Mesenteric fat pad (tissue), 1 donor: Measurements from ENCODE around the gene PPFIA2. TPM values are rescaled to one million over a fixed set of nuclear protein-coding genes. Genes with fewer than 3 reads are reported as not detected.

Experiments
- DNase-seq: peaks from one replicate; pipeline ENCODE4 v3.0.0-alpha.2; 2020; ENCODE audit warnings: low spot score
- long read RNA-seq: library from polyadenylated mRNA; unstranded; transcript quantifications from one replicate; pipeline ENCODE4 v2.0.0, GENCODE V29; 2020
- total RNA-seq: library from RNA; stranded (reverse); fragmentation: NEBNext Ultra II Directional; extraction: Animal tissue kit (Norgen Biotek cat#: 25700); gene quantifications from one replicate; pipeline ENCODE4 v1.2.1, GENCODE V29; 2021
- donor health status: DM: yes; HTN: yes; CAD: no.

PPFIA2 gene
- total RNA-seq = 2.7 TPM
- long read RNA-seq, partial matches to known transcripts = 1 of 3 reads
- long read RNA-seq, other reads (novel, unspliced or antisense) = 2 of 3 reads

DNA sequence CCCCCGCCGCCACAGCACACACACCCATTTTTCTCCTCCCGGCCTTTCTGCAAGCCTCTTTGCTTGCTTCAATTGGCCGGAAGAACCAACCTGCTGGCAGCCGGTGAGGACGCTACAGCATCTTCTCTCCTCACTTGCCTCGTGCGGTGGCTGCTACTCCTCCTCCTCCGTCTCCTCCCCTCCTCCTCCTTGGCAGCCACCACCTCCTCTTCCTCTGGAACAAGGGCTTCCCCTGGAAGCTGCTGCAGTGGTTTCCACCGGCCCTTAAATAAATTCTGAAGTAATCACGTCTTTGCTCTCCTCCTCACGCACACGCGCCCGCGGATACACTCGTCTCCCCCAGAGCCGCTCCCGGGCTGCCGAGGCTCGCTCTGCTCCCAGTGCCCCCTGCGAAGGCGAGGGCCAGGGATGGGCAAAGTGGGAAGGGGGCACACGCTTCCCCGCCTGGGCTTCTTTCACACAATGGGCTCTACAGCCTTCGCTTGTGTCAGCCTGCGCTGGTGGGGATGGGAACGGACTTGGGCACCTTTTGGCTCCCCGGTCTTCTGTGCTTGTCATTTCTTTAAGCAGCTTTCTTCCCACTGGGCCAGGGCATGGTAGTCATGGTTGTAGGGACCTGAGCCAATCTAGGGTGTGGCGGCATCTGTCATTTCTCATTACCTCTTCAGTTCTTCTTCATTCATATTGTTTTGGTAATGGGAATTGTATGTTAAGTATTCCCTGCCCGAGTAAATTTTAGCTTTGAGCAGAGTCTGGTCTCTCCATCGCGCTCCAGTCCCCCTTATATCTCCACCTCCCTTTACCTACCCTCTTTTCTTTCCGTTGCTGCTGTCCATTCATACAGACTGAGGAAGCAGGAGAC is at the start of gene PPFIA2:
TSS of gene PPFIA2 (minus strand) at position 161 of the 862 bp plus-strand sequence.
- DNase-seq = no peak

DNA sequence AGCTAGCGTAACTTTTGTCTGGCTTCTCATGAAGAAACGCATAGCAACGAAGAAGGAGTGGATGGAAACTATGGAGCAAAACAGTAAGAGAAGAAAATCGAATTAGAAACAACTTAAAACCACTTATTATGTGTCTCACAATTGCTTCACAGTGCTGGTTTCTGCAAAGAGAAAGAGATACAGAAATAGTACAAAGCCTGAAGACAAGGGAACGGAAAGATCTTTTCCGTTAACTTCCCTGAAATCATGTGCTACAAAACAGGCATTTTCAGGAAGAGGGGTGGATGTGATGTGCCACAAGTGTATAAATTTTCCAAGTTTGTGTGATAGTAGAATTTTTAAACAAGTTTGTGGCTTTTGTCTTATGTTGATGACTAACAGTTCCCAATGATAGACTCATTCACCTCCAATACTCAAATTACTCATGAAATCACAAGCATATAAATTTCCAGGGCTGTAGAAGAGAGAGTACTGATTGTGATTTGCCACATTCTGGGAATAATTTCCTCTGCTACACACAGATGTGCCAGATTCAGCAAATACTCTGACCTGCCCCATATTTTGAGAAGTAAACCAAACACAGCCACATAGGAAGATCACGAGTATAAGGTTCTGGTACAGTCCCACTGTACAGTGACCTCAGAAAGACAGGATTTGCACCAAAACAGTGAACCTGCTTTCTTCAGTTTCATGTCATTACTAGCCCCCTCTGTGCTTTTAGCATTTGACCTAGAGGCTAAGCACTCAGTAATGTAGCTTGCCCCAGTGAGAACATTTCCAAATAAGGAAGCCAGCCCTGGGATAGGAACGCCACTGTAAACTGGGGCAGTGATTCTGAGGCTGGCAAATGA is 41.4 kb upstream of the PPFIA2 start:
- DNase-seq = no peak

DNA sequence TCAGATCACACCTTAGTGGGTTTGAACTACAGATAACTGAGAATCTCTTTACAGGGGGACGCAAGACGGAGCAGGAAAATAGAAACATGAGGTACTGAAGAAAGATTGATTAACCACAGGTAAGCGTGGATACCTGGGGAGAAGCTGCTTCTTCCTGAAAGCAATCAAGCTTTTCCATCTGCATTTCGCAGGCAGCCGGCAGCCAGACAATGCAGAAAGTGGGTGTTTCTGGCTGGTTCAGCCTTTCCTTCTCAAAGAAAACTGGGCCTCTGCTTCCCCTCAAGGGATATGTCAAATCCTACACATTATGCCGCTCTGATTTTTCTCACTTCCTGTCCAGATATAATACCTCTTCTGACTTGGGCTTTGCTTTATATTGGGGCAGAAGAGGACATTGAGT is 39.1 kb upstream of the PPFIA2 start:
- no peak for DNase-seq

DNA sequence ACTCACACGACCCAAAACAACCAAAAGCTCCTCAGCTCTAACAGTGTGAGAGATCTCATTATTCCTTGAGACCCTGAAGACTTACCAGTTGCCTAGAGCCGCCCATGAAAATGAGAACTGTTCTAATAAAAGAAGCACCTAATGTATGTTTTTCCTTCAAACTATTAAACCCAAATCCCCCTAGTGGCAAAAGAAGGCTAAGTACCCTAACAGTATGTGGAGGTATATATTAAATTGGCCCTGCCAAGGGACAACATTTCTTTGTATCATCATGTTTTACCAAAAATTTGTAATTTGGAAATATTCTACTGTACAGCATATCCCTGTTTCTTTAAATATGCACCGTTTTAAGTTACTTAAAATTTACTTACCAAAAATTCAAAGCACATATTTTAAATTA is 38.0 kb upstream of the PPFIA2 start:
- DNase-seq = no peak

DNA sequence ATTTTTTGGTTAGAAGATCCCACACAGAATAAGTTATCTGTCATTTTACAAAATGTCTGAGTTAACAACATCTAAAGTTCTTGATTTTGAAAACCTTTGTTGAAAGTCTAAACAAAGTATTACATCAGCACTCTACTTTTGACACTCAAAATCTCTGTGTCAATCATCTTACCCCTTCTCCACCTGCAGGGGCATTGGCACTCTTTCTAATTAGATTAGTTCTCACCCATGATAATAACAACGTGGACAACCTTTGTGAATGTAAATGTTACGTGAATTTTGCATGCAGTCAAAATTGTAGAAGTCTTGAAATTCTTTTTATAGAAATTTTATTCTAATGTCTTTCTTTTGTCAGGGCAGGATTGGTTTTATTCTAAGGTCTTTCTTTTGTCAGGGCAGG is 33.5 kb upstream of the PPFIA2 start:
- no peak for DNase-seq

DNA sequence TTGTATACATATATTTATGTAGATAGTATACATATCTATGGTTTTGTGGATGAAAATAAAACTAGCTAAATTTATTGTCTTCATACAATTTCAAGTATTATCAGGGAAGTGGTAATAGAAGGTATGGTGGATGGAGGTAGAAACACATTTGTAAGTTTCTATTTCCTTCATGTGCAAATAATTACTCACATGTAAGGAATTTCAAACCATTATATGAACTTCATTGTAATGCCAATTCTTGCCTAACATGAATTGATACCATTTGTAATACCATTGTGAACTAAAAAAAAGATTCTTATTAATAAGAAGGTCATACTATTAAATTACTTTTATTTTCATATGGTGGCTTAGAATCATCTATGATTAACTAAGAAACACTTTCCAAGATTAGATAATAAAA is 20.1 kb upstream of the PPFIA2 start:
- DNase-seq = no peak

DNA sequence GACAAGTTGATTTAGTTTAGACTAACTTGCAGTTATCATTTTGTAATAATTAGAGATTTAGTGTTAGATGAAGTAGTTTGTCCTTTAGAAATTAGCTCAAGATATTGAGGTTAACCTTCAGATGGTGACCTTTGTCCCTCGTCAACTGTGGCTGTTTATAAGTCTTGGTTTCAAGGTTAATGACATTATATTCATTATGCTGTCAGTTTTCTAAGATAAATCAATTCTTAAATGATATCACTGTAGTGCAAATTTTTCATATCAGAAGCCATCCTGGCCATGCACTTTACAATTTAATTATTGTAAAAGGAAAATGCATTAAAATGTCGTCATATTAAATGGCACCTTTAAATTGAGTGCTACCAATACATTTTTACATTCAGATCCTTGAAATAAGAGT is 19.6 kb upstream of the PPFIA2 start:
- no peak for DNase-seq

DNA sequence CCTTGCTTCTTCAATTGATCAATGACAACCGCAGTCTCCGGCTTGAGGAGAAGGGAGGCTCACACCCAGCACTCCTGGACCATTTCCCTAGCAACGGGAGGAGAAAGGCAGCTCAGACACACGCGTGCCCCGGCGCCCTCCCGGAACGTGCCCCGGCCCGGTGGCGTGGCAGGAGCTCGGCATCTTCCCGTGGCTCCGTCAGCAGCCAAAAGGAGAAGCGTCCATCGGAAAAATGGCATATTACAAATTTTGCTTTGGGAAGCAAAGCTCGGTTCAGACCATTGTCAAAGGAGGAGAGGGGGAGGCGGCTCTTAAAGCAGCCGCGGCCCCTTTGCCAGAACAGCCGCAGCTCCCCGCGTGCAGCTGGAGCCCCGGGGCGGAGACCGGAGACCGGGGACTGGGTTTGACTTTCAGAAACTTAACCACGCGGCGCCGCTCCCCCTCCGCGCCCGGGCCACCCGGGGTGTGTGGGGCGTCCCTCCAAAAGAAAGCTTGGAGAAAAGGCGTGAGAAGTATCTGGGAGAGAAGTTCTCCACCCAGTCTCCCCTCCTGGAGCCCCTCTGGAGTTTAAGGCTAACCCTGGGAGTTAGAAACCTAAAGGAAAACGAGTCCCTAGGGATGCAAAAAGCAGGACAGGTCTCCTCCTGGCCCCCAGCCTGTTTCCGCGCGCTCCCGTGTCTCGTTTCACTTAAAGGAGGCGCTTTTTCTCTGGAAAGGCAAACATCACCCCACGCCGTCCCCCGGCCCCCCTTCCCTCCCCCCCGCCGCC is 545 bp downstream of the PPFIA2 start:
- DNase-seq = no peak

DNA sequence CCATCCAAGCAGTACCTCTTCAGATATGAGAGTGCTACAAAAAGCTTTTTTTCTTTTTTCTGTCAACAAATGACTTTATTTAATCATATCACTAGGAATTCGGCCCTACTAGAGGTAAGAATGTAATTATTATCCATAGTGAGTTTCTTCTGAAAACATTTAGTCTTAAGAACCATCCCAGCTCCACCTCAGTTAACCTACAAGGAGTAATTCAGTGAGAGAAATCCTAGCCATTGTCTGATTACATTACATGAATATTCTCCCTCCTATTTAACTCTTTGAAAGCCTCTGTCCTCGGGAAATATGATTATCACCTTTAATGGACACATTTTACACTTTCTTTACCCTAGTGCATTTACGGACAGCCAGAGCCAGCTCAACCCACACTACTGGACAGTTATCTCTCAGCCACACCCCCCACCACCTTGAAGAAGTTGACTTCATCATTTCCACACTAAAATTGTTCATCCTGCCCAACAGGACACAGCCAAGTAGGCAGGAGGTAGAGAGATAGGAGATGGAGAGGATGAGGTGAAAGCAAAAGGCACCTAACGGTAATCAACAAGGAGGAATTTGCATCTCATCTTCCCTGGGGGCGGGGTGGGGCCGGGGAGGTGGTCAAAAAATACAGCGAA is 1.3 kb downstream of the PPFIA2 start:
- no peak for DNase-seq

DNA sequence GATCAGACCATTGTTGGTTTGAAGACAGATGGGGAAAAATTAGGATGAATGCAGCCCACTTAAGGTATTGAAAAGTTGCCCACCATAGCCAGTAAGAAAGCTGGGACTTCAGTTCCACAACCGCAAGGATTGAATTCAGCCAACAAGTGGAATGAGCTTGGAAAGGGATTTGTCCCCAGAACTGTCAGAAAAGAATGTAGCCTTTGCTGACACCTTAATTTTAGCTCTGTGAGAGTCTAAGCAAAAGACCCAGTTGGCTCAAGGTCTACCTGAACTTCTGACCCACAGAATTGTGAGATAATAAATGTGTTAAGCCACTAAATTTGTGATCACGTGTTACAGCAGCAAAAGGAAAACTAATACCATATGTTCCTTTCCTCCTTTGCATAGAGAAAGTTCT is 29.4 kb downstream of the PPFIA2 start:
- DNase-seq = no peak

DNA sequence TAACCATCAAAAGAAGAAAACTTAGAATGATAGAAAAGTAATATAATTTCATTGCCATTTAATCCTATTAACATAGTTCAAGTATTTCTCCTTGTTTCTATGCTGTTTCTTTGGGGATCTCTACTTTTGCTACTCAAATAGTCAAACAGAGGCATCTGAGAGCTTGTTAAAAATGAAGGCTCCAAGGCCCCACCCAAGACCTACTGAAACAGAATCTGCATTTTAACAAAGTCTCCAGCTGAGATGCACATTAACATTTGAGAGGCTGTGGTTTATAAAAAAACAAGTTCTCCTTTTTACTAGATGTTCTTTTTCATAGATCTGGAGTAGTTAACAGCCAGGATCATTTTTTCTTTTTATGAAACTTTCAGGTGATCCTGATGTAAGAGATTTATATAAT is 31.8 kb downstream of the PPFIA2 start:
- DNase-seq = no peak

DNA sequence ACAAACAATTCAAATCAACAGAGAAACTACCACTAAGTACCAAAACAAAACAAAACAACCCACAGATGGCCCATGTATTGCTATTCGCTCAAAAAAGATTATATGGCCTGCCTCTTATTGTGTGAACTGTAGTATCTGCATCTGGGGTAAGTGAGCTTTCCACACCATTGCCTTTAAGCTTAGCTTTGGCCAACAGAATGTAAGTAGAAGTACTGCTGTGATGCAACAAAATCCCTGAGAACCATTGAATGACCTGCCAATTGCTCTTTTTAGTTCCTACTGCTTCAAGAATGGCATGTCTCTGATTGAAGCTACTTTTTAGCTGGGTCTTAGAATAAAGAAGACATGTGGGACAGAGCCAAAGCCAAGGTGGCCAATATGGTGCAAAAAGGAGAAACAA is 32.5 kb downstream of the PPFIA2 start:
- DNase-seq = no peak

DNA sequence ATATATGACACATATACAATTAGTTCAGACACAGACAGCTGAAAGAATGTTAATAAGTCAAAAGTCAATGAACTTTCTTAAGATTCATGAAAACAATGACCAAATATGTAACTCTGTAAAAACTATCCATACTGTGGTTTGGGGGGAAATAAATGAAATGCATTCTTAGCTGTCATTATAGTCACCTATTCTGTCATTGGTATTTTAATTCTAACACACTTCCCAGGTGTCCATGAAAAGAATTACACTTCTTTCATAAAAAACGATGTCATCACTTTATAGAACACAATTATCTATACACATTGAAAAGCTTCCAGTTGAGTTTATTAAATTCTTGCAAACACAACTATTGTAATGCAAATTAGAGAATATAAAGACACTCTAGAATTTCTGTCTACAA is 35.8 kb downstream of the PPFIA2 start:
- no peak for DNase-seq

DNA sequence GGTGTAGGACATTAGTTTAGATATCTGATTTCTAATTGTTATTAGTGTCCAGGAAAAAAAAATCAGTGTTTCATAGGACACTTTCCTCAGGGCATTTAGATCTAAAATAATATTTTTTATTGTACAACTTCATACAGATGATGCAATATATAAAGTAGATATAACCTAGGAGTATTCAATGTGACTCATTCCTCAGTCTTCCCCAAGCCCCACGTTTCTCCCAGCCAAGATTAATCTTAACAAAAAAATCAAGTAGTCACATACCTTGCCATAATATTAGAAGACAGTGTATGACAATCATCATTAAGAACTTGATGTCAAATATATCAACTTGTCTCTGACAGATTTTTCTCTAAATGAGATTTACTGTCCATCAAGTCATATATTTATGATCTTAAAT is 37.1 kb downstream of the PPFIA2 start:
- DNase-seq = no peak

DNA sequence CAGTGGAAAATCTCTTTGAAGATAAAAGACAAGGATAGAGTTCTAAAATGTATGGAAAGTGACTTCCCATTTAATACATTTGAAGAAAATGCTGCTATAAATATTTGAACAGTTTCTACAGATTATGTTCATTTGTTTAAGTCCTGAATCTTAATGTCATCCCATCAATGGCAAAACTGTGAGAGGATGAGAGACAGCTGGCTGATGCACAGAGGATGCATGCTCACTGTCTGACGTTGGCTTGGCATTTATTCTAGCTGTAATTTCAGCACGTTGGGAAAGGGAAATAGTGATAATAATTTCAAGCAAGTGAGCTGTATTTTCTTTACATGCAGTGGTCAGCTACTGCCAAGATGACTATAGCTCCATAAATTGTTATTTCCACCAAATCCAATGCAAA is 40.5 kb downstream of the PPFIA2 start:
- no peak for DNase-seq

DNA sequence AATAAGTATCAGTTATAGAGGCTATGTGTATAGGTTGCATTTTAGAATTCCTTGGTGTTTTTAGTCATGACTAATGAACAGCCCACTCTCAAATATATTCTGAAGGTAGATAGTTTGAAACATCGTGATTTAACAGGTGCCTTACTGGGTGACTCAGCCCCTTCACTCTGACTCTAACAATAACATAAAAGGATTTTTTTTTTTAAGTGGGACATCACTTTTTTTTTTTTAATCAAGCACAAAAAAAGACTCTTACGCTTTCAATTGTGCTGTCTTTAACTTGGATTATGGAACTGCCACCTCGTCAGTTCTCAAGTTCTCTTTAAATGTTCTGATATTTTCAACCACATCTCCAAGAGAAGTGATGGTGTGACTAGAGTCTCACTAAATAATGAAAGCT is 46.6 kb downstream of the PPFIA2 start:
- no peak for DNase-seq

DNA sequence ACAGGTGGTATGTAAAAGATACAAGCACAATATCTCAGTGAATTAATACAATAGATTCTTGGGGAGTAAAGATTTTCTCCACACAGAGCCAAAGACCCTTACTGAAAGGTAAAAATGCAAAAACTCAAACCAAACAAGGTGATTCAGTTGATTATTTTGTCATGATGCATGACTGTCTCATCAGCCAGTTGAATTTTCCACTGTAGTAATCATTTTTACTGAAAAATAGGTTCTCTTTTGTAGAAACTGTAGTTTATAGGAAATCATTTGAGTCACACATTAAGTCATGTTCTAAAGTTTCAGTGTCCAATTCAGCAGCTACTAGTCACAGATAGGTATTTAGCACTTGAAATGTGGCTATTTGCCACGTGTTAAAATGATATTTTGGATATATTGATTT is 53.6 kb downstream of the PPFIA2 start:
- DNase-seq = no peak

DNA sequence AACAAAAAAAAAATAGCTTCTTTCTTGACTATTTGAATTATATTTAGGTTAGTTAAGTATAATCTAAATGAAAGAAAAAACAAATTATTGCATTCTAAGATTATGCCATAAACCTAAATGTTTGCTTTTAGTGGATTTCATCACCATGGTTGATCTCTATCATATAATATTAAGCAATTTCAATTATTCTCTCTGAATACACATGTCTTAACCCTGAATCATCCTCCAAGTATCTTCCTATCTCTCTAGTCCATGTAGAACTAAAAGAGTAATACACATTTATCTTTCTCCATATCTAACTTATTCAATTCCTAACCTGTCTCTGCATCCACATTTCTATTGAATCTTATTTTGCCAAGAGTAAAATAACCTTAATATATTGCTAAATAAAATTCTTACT is 59.6 kb downstream of the PPFIA2 start:
- DNase-seq = no peak

DNA sequence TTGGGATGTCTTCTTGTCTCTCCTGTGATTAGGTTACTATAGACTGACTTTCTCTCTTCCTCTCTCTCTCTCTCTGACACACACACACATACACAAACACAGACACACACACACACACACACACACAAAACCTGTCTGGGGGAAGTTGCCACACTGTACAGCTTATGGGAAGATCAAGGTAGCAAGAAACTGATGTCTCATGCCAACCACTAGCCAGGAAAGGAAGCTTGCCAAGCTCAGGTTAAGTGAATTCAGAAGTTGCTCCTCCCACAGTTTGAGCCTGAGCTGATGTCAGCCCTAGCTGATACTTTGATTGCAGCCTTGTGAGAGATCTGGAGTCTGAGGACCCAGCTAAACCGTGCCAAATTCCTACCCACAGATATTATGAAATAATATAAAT is 67.1 kb downstream of the PPFIA2 start:
- DNase-seq = no peak

DNA sequence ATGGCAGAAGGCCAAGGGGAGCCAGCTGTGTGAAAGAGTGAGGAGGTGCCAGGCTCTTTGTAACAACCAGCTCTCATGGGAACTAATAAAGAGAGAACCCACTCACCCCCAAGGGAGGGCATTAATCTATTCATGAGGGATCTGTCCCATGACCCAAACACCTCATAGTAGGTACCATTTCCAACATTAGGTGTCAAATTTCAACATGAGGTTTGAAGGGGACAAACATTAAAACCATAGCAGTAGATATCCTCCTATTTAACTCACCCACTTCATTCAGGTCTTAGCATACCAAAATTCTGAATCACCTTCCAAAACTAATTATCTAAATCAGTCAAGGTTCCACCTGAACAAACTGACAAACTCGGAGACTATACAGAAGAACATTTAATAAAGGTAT is 75.3 kb downstream of the PPFIA2 start:
- no peak for DNase-seq

DNA sequence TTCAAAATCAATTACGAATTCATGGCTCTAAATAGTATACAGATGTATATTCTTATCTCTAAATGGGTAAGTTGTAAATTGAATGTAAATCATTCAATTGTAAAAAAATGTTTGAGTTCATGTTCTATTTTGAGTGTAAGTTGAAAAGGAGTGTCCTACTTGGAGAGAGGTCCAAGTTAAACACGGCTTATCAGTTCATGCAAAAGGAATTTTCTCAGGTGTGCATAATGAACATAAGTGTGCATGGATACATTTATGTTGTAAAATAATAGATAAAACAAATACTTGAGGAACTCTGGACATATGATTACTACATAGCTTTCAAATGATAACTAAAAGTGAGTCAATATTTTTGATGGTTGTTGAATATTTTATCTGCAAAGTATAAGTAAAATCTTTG is 79.5 kb downstream of the PPFIA2 start:
- DNase-seq = no peak
